ENCODE data around the gene MAIP1. TPM values are rescaled to one million over a fixed set of nuclear protein-coding genes. Genes with fewer than 3 reads are reported as not detected.
"Not testable (repeated sequence)": the region's sequence is repeated elsewhere in the genome, so short reads cannot be mapped to it uniquely, and the experiment has no call there.

Gene MAIP1
- total RNA-seq, 1 donor from 2014 or later = 18.0 TPM

DNA sequence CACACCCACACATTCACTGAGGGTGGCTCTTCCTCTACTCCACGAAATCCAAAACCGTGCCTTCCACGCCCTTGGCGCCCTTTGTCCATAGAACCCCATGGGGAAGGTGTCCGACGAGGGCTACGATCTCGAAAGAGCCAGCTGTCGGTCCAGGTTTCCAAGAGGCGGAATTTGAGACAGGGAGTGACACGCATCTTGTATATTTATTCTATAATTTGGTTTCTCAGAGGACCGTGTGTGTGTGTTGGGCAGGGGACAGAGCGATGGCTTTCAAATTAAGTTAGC is 43.6 kb upstream of the MAIP1 start:
- peaks cover 5% of the 10 kb centered on the region for H3K27me3 Mint-ChIP-seq (ENCODE audit: unreplicated experiment)
- peaks cover 16% of the 10 kb centered on the region for H3K36me3 Mint-ChIP-seq (ENCODE audit: low read depth, unreplicated experiment)
- H3K9me3 Mint-ChIP-seq (ENCODE audit: unreplicated experiment) = no peaks in the 10 kb centered on the region
- TF ChIP-seq, protein P1, sequence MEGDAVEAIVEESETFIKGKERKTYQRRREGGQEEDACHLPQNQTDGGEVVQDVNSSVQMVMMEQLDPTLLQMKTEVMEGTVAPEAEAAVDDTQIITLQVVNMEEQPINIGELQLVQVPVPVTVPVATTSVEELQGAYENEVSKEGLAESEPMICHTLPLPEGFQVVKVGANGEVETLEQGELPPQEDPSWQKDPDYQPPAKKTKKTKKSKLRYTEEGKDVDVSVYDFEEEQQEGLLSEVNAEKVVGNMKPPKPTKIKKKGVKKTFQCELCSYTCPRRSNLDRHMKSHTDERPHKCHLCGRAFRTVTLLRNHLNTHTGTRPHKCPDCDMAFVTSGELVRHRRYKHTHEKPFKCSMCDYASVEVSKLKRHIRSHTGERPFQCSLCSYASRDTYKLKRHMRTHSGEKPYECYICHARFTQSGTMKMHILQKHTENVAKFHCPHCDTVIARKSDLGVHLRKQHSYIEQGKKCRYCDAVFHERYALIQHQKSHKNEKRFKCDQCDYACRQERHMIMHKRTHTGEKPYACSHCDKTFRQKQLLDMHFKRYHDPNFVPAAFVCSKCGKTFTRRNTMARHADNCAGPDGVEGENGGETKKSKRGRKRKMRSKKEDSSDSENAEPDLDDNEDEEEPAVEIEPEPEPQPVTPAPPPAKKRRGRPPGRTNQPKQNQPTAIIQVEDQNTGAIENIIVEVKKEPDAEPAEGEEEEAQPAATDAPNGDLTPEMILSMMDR (IDR thresholded peaks at IDR 0.05; ENCODE audit: unreplicated experiment) = no peak
- DNase-seq (ENCODE audit: low spot score) = no peak
- H3K4me3 Mint-ChIP-seq (ENCODE audit: unreplicated experiment) = peak overlapping the region; percentile 99
- peak overlapping the region; percentile 97 for H3K27ac Mint-ChIP-seq (ENCODE audit: unreplicated experiment)
- peaks cover 22% of the 10 kb centered on the region for H3K4me1 Mint-ChIP-seq (ENCODE audit: unreplicated experiment)

DNA sequence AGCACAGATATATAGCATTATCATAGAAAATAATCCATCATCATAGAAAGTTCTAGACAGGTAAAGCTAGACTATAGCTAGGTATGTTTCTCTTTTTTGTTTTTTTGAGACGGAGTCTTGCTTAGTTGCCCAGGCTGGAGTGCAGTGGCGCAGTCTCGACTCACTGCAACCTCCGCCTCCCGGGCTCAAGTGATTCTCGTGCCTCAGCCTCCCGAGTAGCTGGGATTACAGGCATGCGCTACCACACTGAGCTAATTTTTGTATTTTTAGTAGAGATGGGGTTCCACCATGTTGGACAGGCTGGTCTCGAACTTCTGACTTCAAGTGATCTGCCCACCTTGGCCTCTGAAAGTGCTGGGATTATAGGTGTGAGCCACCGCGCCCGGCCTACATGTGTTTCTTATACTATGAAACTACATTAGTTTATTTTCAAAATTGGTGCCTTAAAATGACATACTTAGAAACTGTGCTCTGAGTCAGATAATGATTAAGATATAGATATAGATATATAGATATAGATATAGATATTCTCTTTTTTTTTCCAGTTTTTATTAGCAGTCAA is 42.7 kb upstream of the MAIP1 start:
- not testable (repeated sequence) for H3K27ac Mint-ChIP-seq (ENCODE audit: unreplicated experiment); H3K27me3 Mint-ChIP-seq (ENCODE audit: unreplicated experiment); DNase-seq (ENCODE audit: low spot score); H3K9me3 Mint-ChIP-seq (ENCODE audit: unreplicated experiment)
- Mint-ChIP-seq H3K36me3 (ENCODE audit: low read depth, unreplicated experiment) (peaks cover 24% of the 10 kb centered on the region), H3K4me1 (ENCODE audit: unreplicated experiment) (peaks cover 22% of the 10 kb centered on the region), H3K4me3 (ENCODE audit: unreplicated experiment) (peak overlapping the region; percentile 77)

DNA sequence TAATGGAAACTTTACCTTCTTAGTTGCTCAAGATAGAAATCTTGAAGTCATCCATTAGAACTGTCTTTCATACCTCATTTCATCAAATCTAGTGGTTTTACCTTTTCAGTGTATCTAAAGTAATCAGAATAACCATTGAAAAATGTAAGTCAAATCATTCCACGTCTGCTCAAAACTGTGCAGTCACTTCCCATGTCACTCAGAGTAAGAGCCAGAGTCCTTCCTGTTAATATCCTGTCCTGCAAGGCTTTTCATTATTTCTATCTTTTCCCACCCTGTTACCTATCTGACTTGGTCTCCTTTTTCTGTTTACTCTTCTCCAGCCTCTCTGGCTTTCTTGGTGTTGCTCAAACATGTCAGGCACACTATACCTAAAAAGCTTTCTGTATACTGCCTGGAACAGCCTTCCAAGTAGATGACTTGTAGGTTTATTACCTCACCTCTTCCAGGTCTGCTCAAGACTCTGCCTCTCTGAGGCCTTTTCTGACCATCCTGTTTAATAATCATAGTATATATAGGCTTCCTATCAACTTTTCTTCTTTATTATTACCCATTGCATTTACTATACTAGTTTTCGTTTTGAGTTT is 40.9 kb upstream of the MAIP1 start:
- DNase-seq (ENCODE audit: low spot score) = no peak
- peaks cover 22% of the 10 kb centered on the region for H3K4me1 Mint-ChIP-seq (ENCODE audit: unreplicated experiment)
- H3K27ac Mint-ChIP-seq (ENCODE audit: unreplicated experiment) = peak overlapping the region; percentile 90
- H3K9me3 Mint-ChIP-seq (ENCODE audit: unreplicated experiment) = no peaks in the 10 kb centered on the region
- TF ChIP-seq, protein P1 (IDR thresholded peaks at IDR 0.05; ENCODE audit: unreplicated experiment) = no peak
- peaks cover 35% of the 10 kb centered on the region for H3K36me3 Mint-ChIP-seq (ENCODE audit: low read depth, unreplicated experiment)
- peak overlapping the region; percentile 62 for H3K4me3 Mint-ChIP-seq (ENCODE audit: unreplicated experiment)
- peaks cover 5% of the 10 kb centered on the region for H3K27me3 Mint-ChIP-seq (ENCODE audit: unreplicated experiment)

DNA sequence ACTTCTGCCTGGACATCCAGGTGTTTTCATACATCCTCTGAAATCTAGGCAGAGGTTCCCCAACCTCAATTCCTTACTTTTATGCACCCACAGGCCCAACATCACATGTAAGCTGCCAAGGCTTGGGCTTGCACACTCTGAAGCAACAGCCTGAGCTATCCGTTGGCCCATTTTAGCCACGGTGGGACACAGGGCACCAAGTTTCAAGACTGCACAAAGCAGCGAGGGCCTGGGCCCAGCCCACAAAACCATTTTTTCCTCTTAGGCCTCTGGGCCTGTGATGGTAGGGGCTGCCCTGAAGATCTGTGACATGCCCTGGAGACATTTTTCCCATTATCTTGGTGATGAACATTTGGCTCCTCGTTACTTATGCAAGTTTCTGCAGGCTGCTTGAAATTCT is 38.4 kb upstream of the MAIP1 start:
- TF ChIP-seq, protein P1 (IDR thresholded peaks at IDR 0.05; ENCODE audit: unreplicated experiment) = no peak
- no peak overlapping the region for H3K27ac Mint-ChIP-seq (ENCODE audit: unreplicated experiment)
- DNase-seq (ENCODE audit: low spot score) = no peak
- H3K36me3 Mint-ChIP-seq (ENCODE audit: low read depth, unreplicated experiment) = peaks cover 34% of the 10 kb centered on the region
- H3K9me3 Mint-ChIP-seq (ENCODE audit: unreplicated experiment) = no peaks in the 10 kb centered on the region
- peaks cover 1% of the 10 kb centered on the region for H3K27me3 Mint-ChIP-seq (ENCODE audit: unreplicated experiment)
- peaks cover 17% of the 10 kb centered on the region for H3K4me1 Mint-ChIP-seq (ENCODE audit: unreplicated experiment)
- no peak overlapping the region for H3K4me3 Mint-ChIP-seq (ENCODE audit: unreplicated experiment)

DNA sequence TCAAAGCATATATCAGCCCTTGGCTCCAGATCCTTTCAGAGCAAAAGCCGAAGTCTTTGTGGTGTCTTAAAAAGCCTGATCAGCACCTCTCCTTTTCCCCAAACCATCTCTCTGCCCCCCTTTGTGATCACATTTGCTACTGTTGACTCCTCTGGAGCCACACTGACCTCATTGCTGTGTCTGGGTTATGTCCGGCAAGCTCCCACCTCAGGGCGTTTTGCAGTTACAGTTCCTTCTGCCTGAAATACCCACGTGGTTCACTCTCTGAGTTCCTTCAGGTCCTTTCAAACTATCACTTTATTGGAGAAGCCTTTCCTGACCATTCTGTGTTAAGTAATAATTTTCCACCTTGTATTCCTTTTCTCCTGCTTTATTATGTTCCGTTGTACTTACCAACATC is 32.5 kb upstream of the MAIP1 start:
- Mint-ChIP-seq H3K4me1 (ENCODE audit: unreplicated experiment) (no peaks in the 10 kb centered on the region), H3K36me3 (ENCODE audit: low read depth, unreplicated experiment) (peaks cover 11% of the 10 kb centered on the region), H3K9me3 (ENCODE audit: unreplicated experiment) (no peaks in the 10 kb centered on the region), H3K27ac (ENCODE audit: unreplicated experiment) (no peak overlapping the region), H3K27me3 (ENCODE audit: unreplicated experiment) (no peaks in the 10 kb centered on the region), H3K4me3 (ENCODE audit: unreplicated experiment) (no peak overlapping the region)
- DNase-seq (ENCODE audit: low spot score) = no peak
- TF ChIP-seq, protein P1 (IDR thresholded peaks at IDR 0.05; ENCODE audit: unreplicated experiment) = no peak
